AG09309 (cell line): ENCODE measurements around the gene FBXO7.
A peak's percentile ranks its signal among the peaks of the same experiment; 100 is the strongest.

Experiments used
- DNase-seq: peaks from one replicate; pipeline ENCODE4 v3.0.0-alpha.2; 2010; ENCODE audit warnings: low read depth
- H3K4me3 ChIP-seq: 2 replicates; pipeline ENCODE4 v1.5.1; 2011; ENCODE audit warnings: mild to moderate bottlenecking, low read depth, low read length, moderate library complexity; ENCODE audit not compliant: control insufficient read depth
- TF ChIP-seq, protein P1 (sequence below): IDR thresholded peaks from 2 replicates; pipeline ENCODE4 v1.5.1; 2011; ENCODE audit warnings: mild to moderate bottlenecking, low read depth, low read length, inconsistent platforms; ENCODE audit not compliant: insufficient read depth, control insufficient read depth; ENCODE audit errors: missing control alignments

FBXO7 gene

DNA sequence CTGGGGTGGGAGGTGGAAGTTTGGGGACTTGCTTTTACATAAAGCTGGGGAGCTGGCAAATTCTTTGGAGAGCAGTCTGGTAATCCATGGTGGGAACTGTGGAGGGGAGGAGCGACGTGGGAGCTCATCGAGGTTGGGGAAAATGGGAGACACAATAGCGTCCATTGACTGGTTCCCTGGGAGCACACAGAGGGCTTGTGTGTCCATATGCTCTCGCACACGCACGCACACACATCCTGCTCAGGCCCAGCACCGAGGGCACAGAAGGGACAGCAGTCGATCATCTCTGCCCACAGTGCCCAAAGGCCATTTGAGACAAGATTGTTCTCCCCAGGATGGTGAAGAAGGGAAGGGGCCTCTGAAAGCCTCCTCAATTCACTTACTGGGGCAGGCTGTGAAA lies 53.7 kb downstream of the FBXO7 start:
- TF ChIP-seq, protein P1, sequence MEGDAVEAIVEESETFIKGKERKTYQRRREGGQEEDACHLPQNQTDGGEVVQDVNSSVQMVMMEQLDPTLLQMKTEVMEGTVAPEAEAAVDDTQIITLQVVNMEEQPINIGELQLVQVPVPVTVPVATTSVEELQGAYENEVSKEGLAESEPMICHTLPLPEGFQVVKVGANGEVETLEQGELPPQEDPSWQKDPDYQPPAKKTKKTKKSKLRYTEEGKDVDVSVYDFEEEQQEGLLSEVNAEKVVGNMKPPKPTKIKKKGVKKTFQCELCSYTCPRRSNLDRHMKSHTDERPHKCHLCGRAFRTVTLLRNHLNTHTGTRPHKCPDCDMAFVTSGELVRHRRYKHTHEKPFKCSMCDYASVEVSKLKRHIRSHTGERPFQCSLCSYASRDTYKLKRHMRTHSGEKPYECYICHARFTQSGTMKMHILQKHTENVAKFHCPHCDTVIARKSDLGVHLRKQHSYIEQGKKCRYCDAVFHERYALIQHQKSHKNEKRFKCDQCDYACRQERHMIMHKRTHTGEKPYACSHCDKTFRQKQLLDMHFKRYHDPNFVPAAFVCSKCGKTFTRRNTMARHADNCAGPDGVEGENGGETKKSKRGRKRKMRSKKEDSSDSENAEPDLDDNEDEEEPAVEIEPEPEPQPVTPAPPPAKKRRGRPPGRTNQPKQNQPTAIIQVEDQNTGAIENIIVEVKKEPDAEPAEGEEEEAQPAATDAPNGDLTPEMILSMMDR, result no peak
- no peak for DNase-seq
- H3K4me3 ChIP-seq, result no peak overlapping the region

DNA sequence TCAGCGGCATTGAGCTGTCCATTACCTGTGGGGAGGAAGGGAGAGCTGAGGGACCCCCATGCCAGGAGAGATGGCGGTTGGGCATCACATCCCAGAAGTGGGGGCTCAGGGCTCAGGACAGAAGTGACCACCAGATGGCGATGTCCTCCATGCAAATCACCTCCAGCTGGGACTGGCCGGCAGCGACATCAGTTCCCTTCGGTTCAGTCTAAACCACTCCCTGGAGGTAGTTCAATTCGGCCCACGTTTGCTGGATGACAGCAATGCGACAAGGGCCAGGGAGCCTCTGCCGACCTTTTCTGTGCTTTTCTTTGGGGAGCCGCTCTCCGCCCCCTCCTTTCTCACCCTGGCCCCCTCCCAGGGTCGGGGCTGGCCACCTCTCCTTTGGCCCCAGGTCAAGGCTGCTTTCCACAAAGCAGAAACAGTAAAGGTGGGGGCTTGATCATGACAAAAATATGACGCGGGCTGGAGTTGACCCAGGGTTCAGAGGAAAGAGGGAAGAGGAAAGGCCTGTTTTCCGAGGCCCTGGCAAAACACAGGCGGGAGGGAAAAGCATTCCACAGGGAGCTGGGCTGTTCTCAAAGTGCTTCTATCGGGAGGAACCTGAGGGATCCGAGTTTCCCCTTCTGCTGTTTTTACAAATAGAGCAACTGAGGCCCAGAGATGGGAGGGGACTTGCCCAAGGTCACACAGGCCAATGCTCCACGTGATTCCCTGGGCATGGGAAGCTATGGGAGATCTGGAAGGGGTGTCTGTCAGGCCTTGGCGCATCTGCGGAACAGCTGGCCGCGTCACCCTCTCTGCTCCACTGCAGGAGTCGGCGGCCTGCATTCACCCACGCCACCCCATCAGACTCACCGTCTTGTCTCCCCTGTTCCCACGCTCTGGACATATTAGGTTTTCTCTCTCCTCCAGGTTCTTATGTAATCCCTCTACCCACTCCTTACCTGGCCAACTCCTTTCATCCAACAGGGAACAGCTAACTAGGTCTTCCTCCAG lies 54.7 kb downstream of the FBXO7 start:
- TF ChIP-seq, protein P1, result peak; percentile 89
- peak; percentile 54 for DNase-seq
- no peak overlapping the region for H3K4me3 ChIP-seq

DNA sequence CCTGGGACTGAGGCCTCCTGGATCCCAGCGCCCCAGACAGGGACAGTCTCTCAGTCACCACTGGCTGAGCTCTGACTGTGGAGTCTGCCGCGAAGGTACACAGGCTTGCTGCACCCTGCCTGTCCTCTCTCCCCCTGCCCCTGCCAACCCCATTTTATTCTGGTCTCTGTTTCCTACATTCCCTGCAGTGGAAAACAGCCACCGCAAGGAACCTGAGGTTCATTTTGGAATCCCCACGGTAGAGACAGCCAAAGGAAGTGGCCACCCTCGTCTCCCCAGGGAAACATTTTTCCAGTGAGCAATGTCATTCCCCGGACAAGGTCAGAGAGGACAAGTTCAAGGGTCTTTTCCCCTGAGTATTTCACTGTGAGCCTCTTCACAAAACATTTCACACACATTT lies 56.6 kb downstream of the FBXO7 start:
- no peak overlapping the region for H3K4me3 ChIP-seq
- TF ChIP-seq, protein P1, result no peak
- DNase-seq, result no peak

DNA sequence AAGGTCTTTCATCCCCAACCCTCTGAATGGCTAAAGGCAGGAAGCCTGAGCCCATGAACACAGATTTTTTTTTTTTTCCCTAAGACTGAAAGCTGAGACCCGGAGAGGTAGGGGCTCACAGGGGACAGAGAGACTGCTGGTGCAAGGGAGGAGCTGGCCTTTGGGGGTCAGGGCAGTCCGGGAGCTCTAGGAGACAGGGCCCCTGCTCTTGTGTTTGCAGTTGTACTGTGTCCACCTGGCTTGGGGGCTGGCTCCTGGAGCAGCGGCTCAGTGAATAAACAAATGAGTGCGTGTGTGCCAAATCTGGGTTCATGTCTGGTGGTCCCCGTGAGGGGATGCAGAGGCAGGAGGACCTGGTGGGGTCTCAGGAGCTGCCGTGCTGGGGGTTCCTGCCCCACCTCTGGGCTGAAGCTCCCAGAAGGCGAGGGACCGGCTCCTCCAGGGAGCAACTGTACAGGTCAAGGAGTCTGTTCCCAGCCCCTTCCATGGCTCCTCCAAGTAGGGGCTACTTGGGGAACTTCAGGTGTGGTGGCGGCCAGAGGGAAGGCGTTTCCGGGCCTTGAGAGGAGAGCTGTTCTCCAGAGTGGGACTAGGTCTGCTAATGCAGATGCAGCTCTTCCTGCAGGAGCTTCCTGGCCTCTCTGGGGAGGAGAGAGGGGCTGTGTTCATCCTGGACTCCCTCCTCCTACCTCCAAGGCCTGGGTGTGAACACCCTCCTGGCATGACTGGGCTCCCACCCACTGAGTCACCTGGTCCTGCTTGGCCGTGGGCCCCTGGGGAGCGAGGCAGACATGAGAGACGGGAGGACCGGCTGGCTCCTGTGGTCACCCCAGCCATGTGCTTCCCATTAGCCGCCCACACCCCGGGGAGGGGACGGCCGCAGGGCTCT lies 57.6 kb downstream of the FBXO7 start:
- TF ChIP-seq, protein P1, result no peak
- peak; percentile 86 for DNase-seq
- no peak overlapping the region for H3K4me3 ChIP-seq

DNA sequence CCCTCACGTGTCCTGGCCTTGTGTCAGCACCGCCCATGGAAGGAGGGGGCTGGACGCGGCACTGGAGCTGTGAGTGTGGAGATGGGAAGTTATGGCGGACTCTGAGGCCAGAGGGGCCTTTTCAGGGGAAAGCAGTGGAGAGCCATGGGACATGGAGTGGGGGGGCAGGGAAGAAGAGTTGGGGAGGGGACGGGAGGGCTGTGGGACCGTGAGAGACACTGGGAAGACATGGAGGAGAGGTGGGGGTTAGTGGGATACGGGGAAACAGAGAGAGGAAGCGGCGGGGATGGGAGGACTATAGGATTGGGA lies 58.2 kb downstream of the FBXO7 start:
- H3K4me3 ChIP-seq, result no peak overlapping the region
- TF ChIP-seq, protein P1, result no peak
- DNase-seq, result no peak

DNA sequence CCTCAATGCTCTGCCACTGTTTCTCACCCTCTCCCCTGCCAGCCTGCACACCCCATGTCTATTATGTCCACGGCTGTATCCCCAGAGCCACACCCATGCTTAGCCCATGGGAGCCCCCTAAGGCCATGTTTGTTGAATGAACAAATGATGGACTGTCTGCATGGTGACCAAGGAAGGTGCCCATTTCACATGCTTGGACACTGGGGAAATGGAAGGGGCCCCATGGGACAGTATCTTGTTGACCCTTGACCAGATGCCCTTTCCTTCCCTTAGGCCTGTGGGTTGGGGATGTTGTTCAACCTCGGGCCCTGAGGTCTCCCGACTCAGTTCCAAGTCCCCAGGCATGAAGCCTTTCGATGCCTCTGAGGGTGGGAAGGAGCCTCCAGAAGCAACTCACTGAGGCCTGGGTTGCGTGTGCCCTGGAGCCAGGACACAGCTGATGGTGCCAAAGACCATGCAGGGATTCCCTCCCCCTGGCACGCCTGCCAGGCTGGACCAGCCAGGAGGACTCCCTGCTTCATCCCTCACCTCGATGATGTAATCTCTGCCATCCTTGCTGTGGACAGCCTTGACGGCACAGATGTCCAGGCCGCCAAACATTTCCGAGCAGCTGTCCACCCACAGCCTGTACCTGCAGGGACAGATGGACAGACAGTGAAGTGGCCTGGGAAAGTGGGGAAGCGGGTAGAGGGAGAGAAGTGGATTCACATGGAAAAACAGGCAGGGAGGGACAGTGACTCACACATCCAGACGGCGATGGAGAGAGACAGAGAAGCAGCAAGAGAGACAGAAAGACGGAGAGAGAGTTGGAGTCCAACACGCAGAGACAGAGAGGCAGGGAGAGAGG lies 58.9 kb downstream of the FBXO7 start:
- TF ChIP-seq, protein P1, result no peak
- H3K4me3 ChIP-seq, result no peak overlapping the region
- DNase-seq, result no peak
